Testis (tissue), 3 donors: ENCODE results near the gene THADA. TPM values are rescaled to one million over a fixed set of nuclear protein-coding genes. Genes with fewer than 3 reads are reported as not detected.
A peak's percentile ranks its signal among the peaks of the same experiment; 100 is the strongest.

Source experiments
- DNase-seq: peaks from one replicate; pipeline ENCODE4 v3.0.0-alpha.2; 2019
- H3K27ac ChIP-seq, 2 donors: fragments of 200-600 bp; sonication (generic); one replicate each; pipeline ENCODE4 v1.5.1; 2019
- H3K27me3 ChIP-seq: fragments of 200-600 bp; sonication (generic); one replicate; pipeline ENCODE4 v1.5.1; 2019
- H3K36me3 ChIP-seq: fragments of 200-600 bp; sonication (generic); one replicate; pipeline ENCODE4 v1.5.1; 2017; ENCODE audit warnings: low read depth; ENCODE audit errors: missing control alignments
- H3K4me1 ChIP-seq: fragments of 200-600 bp; sonication (generic); one replicate; pipeline ENCODE4 v1.5.1; 2019
- H3K4me3 ChIP-seq, 2 donors: fragments of 200-600 bp; sonication (generic); one replicate each; pipeline ENCODE4 v1.5.1; 2017 to 2019
- H3K9me3 ChIP-seq: fragments of 200-600 bp; sonication (generic); one replicate; pipeline ENCODE4 v1.5.1; 2017
- CTCF ChIP-seq, 3 experiments: fragments of 450-650 bp in 2 of 3; fragments of 200-600 bp in 1 of 3; sonication (generic) in 1 of 3; IDR thresholded peaks; one replicate each; pipeline ENCODE4 v1.5.1; 2016 to 2019; ENCODE audit warnings: antibody characterized with exemption in 3 of 3, mild to moderate bottlenecking in 2 of 3, moderate library complexity in 1 of 3
- POLR2A ChIP-seq: fragments of 450-650 bp; IDR thresholded peaks from one replicate; pipeline ENCODE4 v1.6.1; 2017; ENCODE audit warnings: antibody characterized with exemption, mild to moderate bottlenecking, moderate library complexity
- WGBS, 2 donors: methylation state at CpG; one replicate each; pipeline ENCODE4 v1.1.5; 2018; 5-methylcytosine and 5-hydroxymethylcytosine counted together
- intact Hi-C: fragments of 100-400 bp; cut with DNase I; formaldehyde crosslinking; loops from one replicate; pipeline ENCODE4 v1.15.1; 2023; ENCODE audit warnings: low total_unique reads
- polyA plus RNA-seq: library from polyadenylated mRNA; stranded (reverse); fragments of 350-450 nt; fragmentation: Illumina TruSeq; extraction: RNeasy Lipid Tissue Mini Kit (QIAGEN cat#74804); gene quantifications from one replicate; pipeline ENCODE4 v1.2.3, GENCODE V29; 2014; ENCODE audit warnings: low read depth, low replicate concordance; ENCODE audit not compliant: insufficient read depth
- total RNA-seq, 2 donors: library from RNA; depleted of rRNA; stranded (reverse); fragments of >200 nt; gene quantifications; one replicate each; pipeline ENCODE4 v1.2.3, GENCODE V29; 2016

THADA gene
- total and polyA plus RNA-seq, 3 donors from 2014 or later: 29.5 to 43.9 (median 39.5) TPM

- Histone ChIP-seq H3K9me3 (no peaks in the 10 kb centered on the region), H3K27ac (peak overlapping the region in 1 of 2 donors; percentile 84), H3K4me1 (peaks cover 47% of the 10 kb centered on the region), H3K4me3 (no peak overlapping the region), H3K36me3 (no peaks in the 10 kb centered on the region), H3K27me3 (no peaks in the 10 kb centered on the region)
- WGBS, 2 donors: 93 to 97% methylated on average over 3 of the region's 3 CpGs
- intact Hi-C loops: no loop called here
- no peak for TF ChIP-seq CTCF (IDR thresholded peaks at IDR 0.05)
- TF ChIP-seq POLR2A: no peak
- DNase-seq: no peak
Measured at GRCh38 chr2:43515248-43515647, 80.6 kb downstream of the THADA start.

DNA sequence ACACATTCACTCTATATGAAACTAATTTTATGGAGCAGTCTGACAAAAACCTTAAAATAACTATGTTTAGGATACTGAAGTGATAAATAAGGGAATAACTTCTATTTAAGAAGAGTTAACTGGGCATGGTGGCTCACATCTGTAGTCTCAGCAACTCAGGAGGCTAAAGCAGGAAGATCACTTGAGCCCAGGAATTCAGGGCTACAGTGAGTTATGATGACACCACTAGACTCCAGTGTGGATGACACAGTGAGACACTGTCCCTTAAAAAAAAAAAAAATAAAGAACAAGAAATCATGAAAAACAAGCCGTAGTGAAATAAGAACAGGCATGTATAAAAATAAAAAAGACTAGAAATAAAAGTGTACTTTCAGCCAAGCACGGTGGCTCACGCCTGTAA, 82.0 kb downstream of the THADA start:
- 90 to 93% methylated on average over 3 of the region's 3 CpGs for WGBS, 2 donors
- H3K27me3 ChIP-seq: no peaks in the 10 kb centered on the region
- DNase-seq: no peak
- intact Hi-C loops: no loop called here
- no peaks in the 10 kb centered on the region for H3K9me3 ChIP-seq
- H3K27ac ChIP-seq: peak overlapping the region in 1 of 2 donors; percentile 28
- TF ChIP-seq CTCF (IDR thresholded peaks at IDR 0.05) (no peak), POLR2A (no peak)
- H3K4me1 ChIP-seq: peaks cover 37% of the 10 kb centered on the region
- H3K4me3 ChIP-seq: no peak overlapping the region
- H3K36me3 ChIP-seq: no peaks in the 10 kb centered on the region

GRCh38 chr2:43513216-43513615, 82.6 kb downstream of the THADA start:
- peak overlapping the region in 1 of 2 donors; percentile 62 for H3K27ac ChIP-seq
- H3K36me3 ChIP-seq: no peaks in the 10 kb centered on the region
- peaks cover 31% of the 10 kb centered on the region for H3K4me1 ChIP-seq
- H3K27me3 ChIP-seq: no peaks in the 10 kb centered on the region
- H3K9me3 ChIP-seq: no peaks in the 10 kb centered on the region
- no peak overlapping the region for H3K4me3 ChIP-seq
- TF ChIP-seq CTCF (IDR thresholded peaks at IDR 0.05) (no peak), POLR2A (no peak)
- intact Hi-C loops: no loop called here
- DNase-seq: no peak

DNA sequence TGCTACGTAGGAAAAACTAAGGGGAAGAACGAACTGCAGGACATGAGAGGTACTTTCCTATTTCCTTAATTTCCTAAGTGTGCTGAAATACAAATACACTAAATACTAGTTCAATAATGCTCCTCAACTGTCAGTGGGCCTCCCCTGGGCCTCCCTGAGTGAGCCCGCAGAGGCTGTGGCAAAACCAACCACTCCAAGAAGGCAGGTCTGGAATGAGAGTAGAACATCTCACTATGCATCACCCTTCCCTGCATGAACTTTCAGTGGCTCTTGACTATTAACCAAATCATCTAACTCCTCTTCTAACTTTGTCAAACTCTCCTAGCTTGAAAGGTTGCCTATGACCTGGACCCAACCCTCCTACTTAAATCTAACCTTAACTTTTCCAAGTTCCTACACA, 84.6 kb downstream of the THADA start:
- DNase-seq: no peak
- 92 to 99% methylated on average over 3 of the region's 3 CpGs for WGBS, 2 donors
- TF ChIP-seq CTCF (IDR thresholded peaks at IDR 0.05): no peak
- TF ChIP-seq POLR2A: no peak
- H3K27me3 ChIP-seq: no peaks in the 10 kb centered on the region
- intact Hi-C loops: no loop called here
- no peak overlapping the region for H3K27ac ChIP-seq
- H3K9me3 ChIP-seq: no peaks in the 10 kb centered on the region
- no peak overlapping the region for H3K4me3 ChIP-seq
- peaks cover 13% of the 10 kb centered on the region for H3K4me1 ChIP-seq
- no peaks in the 10 kb centered on the region for H3K36me3 ChIP-seq

- intact Hi-C loops: no loop called here
- no peaks in the 10 kb centered on the region for H3K27me3 ChIP-seq
- H3K27ac ChIP-seq: no peak overlapping the region
- DNase-seq: no peak
- WGBS, 2 donors: 58 to 87% methylated on average over 3 of the region's 3 CpGs
- H3K36me3 ChIP-seq: no peaks in the 10 kb centered on the region
- no peak overlapping the region for H3K4me3 ChIP-seq
- H3K4me1 ChIP-seq: peaks cover 10% of the 10 kb centered on the region
- no peaks in the 10 kb centered on the region for H3K9me3 ChIP-seq
- TF ChIP-seq POLR2A (no peak), CTCF (IDR thresholded peaks at IDR 0.05) (no peak)
Measured at GRCh38 chr2:43509886-43510285, 86.0 kb downstream of the THADA start.
